ENCODE data around the gene EBF4.
"Not testable (repeated sequence)": the region's sequence is repeated elsewhere in the genome, so short reads cannot be mapped to it uniquely, and the experiment has no call there.

Gene EBF4

DNA sequence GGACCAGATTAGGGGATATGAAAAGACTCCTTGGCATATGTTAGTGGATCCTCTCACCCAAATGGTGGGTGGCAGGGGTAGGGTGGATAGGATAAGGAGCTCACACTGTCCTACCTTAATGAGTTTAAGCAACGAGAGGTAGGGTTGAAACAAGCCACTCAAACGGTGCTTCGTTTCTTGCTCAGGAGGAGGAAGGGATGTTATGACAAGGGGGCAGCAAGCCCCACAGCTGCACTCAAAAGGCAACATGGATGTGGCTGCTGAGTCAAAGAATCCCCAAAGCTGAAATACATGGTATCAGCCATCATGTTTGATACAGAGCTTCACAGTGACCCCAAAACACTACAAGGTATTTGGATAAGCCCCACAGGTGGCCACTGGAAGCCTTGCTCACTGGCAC, 20.1 kb upstream of the EBF4 start:
- no peak for FAIRE-seq

- no peak for FAIRE-seq
Measured at GRCh38 chr20:2673453-2673852, 19.1 kb upstream of the EBF4 start.

DNA sequence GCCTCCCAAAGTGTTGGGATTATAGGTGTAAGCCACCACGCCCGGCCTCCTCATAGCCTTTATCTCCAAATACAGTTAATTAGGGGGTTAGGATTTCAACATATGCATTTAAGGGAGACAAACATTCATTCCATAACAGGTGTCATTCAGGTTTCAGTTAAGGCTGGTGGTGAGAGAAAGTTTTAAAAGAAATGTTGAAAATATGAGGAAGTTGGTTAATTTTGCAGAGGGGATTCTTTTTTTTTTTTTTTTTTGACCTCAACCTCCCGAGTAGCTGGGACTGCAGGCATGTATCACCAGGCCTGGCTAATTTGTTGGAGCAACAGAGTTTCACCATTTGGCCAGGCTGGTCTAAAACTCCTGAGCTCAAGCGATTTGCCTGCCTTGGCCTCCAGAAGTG, 12.5 kb upstream of the EBF4 start:
- no peak for FAIRE-seq

DNA sequence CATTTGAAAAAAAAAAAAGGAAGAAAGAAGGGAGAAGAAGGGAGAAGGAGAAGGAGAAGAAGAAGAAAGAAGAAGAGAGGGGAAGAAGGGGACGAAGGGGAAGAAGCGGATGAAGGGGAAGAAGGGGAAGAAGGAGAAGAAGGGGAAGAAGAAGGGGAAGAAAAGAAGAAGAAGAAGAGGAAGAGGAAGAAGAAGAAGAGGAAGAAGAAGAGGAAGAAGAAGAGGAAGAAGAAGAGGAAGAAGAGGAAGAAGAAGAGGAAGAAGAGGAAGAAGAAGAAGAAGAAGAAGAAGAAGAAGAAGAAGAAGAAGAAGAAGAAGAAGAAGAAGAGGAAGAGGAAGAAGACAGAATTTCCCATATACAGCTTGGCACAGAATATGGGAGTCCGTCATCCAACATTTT, 10.5 kb upstream of the EBF4 start:
- not testable (repeated sequence) for FAIRE-seq

GRCh38 chr20:2684817-2685216, 7.8 kb upstream of the EBF4 start:
- not testable (repeated sequence) for FAIRE-seq

- FAIRE-seq, result no peak
Measured at GRCh38 chr20:2687514-2687913, 5.1 kb upstream of the EBF4 start.

DNA sequence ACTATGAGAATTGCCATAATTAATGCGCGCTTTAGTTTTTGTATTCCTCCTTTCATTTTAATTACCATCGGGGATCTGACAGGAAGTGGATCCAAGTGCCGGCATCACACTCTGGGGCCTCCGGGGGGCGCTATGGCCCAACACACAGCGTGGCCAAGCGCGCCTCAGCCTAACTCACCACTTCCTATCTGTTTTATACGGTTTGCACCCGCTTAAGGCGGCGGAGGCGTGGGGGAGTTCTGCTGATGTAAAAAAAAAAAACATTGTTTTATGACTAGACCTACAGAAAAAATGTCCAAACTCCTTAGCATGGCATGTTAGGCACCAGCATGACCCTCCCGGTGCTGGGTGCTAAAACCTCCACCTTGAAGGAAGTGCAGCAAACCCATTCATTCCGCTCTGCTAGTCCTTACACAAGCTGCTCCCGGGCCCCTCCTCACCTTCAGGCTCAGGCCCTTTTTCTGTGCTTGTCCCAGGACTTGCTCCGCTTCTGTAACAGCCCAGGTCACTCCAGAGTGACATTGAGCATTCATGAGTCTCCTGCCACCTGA, 4.5 kb upstream of the EBF4 start:
- no peak for FAIRE-seq

GRCh38 chr20:2690213-2690612, 2.4 kb upstream of the EBF4 start:
- FAIRE-seq, result no peak

GRCh38 chr20:2690718-2691117, 1.9 kb upstream of the EBF4 start:
- no peak for FAIRE-seq

DNA sequence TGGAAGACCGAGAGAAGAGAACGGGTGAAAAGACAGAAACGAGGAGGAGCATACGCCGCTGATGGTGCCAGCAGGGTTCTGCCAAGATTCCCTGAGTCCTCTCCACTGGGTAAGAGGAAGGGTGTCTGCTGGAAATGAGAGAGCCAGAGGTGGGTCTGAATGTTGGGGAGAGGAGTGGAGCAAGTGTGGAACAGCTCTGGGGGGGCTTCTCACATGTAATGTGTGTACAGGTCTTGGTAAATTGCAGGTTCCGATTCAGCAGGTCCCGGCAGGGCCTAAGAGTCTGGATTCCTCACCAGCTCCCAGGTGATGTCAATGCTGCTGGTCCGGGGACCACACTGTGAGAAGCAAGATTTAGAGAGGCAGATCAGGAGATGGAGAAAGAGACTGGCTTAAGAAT, 1.5 kb upstream of the EBF4 start:
- FAIRE-seq, result no peak

DNA sequence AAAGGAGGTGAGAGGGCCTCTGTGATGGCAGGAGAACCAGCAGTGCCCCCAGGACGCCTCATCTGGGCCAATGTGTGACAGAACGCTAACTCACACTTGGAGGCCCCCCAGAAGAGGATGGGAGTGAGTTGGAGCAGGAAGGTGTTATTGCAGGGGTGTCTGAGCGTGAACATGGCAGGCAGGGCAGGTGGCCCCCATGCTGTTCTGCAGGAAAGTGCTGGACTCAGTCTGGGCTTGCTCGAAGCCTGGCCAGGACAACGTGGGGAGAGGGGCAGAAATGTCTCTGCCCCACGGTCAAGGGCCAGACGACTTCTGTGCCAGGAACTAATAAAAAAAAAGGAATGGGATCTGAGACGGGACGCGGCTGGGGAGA, 931 bp upstream of the EBF4 start:
- no peak for FAIRE-seq

DNA sequence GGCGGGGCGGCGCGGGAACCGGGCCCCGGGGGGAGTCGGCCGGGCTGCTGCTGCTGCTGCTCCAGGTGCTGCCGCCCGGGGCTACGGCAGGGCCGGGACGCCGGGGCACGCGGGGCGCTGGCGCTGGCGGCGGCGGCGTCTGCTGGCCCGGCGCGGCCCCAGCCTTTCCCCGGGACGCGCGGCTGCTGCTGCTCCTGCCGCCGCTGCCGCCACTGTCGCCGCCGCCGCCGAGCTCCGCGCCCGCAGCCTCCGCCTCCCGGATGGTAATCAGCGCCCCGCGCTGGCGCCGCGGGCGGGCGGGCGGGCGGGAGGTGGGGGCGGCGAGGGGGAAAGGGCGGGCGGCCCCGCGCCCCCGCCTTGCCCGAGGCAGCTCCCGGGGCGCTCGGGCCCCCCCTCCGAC, 306 bp downstream of the EBF4 start:
- no peak for FAIRE-seq

GRCh38 chr20:2693286-2694007, 867 bp downstream of the EBF4 start:
- FAIRE-seq, result no peak

DNA sequence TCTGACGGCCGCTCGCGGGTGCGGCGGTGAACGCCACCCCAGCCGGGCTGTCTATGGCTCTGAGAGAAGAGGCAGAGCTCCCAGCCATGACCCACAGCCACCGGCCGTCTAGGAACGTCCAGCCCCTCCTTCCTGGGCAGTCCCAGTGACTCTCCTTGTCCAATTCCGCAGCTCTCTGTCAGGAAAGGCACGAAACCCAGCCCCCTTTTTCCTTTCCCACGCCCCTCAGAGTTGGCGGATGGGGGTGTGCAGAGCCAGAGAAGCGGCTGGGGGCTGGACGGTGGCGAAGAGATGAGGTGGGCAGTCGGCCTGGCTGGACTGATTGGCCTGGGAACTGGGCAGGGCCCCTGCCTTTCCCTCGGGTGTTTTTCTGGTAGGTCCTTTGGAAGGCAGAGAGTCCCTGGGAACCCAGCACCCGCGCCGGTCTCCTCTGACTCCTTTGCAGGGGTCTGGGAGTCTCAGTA, 1.5 kb downstream of the EBF4 start:
- FAIRE-seq, result no peak

- FAIRE-seq, result no peak
Measured at GRCh38 chr20:2694519-2694918, 1.9 kb downstream of the EBF4 start.

DNA sequence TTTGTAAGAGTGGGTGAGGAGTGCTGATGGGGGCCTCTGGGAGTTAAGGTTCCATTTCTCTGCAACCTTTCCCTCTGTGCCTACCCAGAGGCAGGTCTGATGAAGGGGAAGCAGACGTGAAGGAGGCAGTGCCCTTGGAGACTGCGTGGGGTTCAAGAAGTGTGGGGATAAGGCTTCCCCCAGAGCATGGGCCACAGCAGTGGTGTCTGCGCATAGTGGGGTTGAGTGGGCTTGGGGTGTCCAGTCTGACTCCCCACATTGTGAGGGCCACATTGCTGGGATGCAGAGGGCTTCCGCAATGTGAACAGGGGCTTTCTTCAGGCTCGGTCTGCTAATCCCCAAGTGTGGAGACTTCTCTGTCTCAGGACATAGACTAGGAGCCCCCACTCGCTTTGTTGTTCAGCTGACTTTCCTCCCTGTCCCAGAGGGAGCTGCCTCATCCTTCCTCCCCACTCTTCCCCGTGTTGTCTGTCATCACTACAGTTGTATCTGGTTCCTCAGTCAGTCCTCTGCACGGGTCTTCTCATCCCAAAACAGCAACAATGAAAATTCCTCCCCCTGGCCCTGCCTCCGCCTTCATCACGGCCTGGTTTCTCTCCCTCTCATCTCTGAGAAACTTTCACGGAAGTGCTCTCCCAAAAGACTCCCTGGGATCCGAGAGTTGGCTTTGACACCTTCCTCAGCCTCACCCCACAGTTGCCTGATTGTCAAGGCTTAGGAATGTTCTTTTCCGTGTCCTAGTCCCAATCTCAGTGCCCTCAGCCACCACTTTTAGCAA, 2.8 kb downstream of the EBF4 start:
- no peak for FAIRE-seq

- not testable (repeated sequence) for FAIRE-seq
Measured at GRCh38 chr20:2695984-2696525, 3.5 kb downstream of the EBF4 start.

GRCh38 chr20:2696646-2697045, 4.1 kb downstream of the EBF4 start:
- FAIRE-seq, result no peak

DNA sequence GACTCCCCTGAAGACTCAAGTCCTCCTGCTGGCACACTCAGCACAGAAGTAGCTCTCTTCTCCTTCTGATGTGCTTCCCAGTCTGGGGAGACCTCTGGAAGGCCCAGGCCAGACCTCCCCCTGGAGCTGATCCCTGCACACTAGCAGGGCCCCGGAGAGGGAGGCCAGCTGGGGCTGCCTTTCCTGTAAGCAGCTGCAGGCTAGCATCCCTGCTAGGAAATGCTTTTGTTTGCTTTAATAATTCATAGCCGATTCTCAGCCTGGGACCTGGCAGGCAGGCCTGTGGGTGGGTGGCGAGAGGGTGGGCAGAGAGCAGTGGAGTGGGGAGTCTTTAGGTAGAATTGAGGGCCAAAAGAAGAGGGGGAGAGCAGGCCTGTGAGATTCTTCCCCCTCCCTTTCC, 5.2 kb downstream of the EBF4 start:
- FAIRE-seq, result no peak

GRCh38 chr20:2698186-2698817, 5.7 kb downstream of the EBF4 start:
- FAIRE-seq, result no peak

- FAIRE-seq, result no peak
Measured at GRCh38 chr20:2698912-2699311, 6.3 kb downstream of the EBF4 start.

DNA sequence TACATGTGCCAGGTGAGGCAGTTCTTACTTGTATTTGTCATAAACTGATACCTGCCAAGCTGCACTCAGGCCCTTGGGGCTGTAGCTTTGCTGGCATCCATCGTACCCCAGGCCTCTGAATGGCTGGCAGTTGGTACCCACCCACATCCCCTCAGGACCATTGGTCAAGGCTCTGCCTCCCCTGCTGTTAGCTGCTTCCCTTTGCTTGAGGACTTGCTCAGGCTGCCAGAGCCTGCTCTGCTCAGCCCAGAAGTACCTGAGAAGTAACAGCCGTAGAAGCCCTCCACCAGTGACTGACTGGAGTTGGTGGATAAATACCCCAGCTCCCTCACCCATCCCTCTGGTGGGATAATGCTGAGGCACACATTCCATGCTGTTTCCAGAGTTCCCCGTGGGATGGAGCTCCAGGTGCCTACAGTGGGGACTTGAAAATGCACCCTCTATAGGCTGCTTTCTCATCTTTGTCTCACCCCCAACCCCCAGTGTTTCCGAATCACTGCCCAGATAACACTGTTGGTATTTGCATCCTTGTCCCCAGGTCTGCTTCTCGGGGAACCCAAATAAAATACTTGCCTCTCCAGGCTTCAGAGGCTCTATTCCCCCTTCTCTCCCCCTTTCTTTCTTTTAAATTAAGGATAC, 7.3 kb downstream of the EBF4 start:
- FAIRE-seq, result no peak

All from colon (tissue), 2 donors.